ENCODE data around the gene INF2.

Gene INF2

GRCh38 chr14:104757681-104758392, 68.4 kb downstream of the INF2 start:
- H3K4me1 Mint-ChIP-seq, result peaks cover 28 to 46% of the 10 kb centered on the region in 2 donors
- H3K4me3 Mint-ChIP-seq, result no peak overlapping the region
- ATAC-seq (replicated peaks), result no peak
- no peak overlapping the region for H3K27ac Mint-ChIP-seq
- peaks cover 41 to 57% of the 10 kb centered on the region in 2 donors for H3K36me3 Mint-ChIP-seq
- DNase-seq, result no peak
- peaks cover 0 to 2% of the 10 kb centered on the region in 2 donors for H3K9me3 Mint-ChIP-seq
- no peaks in the 10 kb centered on the region for H3K27me3 Mint-ChIP-seq

GRCh38 chr14:104758981-104759969, 69.9 kb downstream of the INF2 start:
- peak overlapping the region; percentile 37 for H3K27ac Mint-ChIP-seq
- H3K36me3 Mint-ChIP-seq, result peaks cover 37 to 54% of the 10 kb centered on the region in 2 donors

GRCh38 chr14:104765517-104765916, 76.1 kb downstream of the INF2 start:
- no peaks in the 10 kb centered on the region for H3K27me3 Mint-ChIP-seq
- H3K4me3 Mint-ChIP-seq, result no peak overlapping the region
- DNase-seq, result no peak
- ATAC-seq (replicated peaks), result no peak
- peaks cover 10 to 17% of the 10 kb centered on the region in 2 donors for H3K4me1 Mint-ChIP-seq
- H3K36me3 Mint-ChIP-seq, result peaks cover 25 to 36% of the 10 kb centered on the region in 2 donors
- H3K9me3 Mint-ChIP-seq, result peaks cover 0 to 4% of the 10 kb centered on the region in 2 donors
- H3K27ac Mint-ChIP-seq, result no peak overlapping the region

More at GRCh38 chr14:104758981-104759969, 69.9 kb downstream of the INF2 start:
- Mint-ChIP-seq H3K4me3 (no peak overlapping the region), H3K27me3 (no peaks in the 10 kb centered on the region), H3K9me3 (peaks cover 0 to 2% of the 10 kb centered on the region in 2 donors), H3K4me1 (peaks cover 17 to 38% of the 10 kb centered on the region in 2 donors)
- ATAC-seq (replicated peaks), result no peak
- DNase-seq, result no peak

- Mint-ChIP-seq H3K4me1 (peaks cover 10 to 17% of the 10 kb centered on the region in 2 donors), H3K9me3 (peaks cover 4 to 7% of the 10 kb centered on the region in 2 donors), H3K27me3 (no peaks in the 10 kb centered on the region), H3K36me3 (peaks cover 26 to 36% of the 10 kb centered on the region in 2 donors), H3K4me3 (no peak overlapping the region), H3K27ac (no peak overlapping the region)
- DNase-seq (no peak), ATAC-seq (replicated peaks) (no peak)
Observed at GRCh38 chr14:104766256-104766862, 76.9 kb downstream of the INF2 start.

- DNase-seq, result no peak
- H3K27me3 Mint-ChIP-seq, result no peaks in the 10 kb centered on the region
- H3K4me3 Mint-ChIP-seq, result no peak overlapping the region
- H3K36me3 Mint-ChIP-seq, result peaks cover 29 to 37% of the 10 kb centered on the region in 2 donors
- no peak overlapping the region for H3K27ac Mint-ChIP-seq
- peaks cover 10 to 17% of the 10 kb centered on the region in 2 donors for H3K4me1 Mint-ChIP-seq
- peaks cover 4 to 7% of the 10 kb centered on the region in 2 donors for H3K9me3 Mint-ChIP-seq
- no peak for ATAC-seq (replicated peaks)
Observed at GRCh38 chr14:104766863-104767633, 77.6 kb downstream of the INF2 start.

GRCh38 chr14:104767634-104767918, 78.2 kb downstream of the INF2 start:
- Mint-ChIP-seq H3K4me1 (peaks cover 10 to 17% of the 10 kb centered on the region in 2 donors), H3K27ac (no peak overlapping the region), H3K4me3 (no peak overlapping the region), H3K27me3 (no peaks in the 10 kb centered on the region), H3K9me3 (peaks cover 4 to 5% of the 10 kb centered on the region in 2 donors), H3K36me3 (peaks cover 29 to 38% of the 10 kb centered on the region in 2 donors)
- no peak for ATAC-seq (replicated peaks)
- no peak for DNase-seq

GRCh38 chr14:104768437-104769323, 79.3 kb downstream of the INF2 start:
- Mint-ChIP-seq H3K27ac (no peak overlapping the region), H3K4me3 (no peak overlapping the region), H3K9me3 (peaks cover 4 to 5% of the 10 kb centered on the region in 2 donors), H3K27me3 (no peaks in the 10 kb centered on the region), H3K4me1 (peaks cover 10 to 17% of the 10 kb centered on the region in 2 donors), H3K36me3 (peaks cover 39 to 43% of the 10 kb centered on the region in 2 donors)
- peak; percentile 95 for ATAC-seq (replicated peaks)
- peak; percentile 78 for DNase-seq

- H3K27me3 Mint-ChIP-seq, result no peaks in the 10 kb centered on the region
- peaks cover 10 to 17% of the 10 kb centered on the region in 2 donors for H3K4me1 Mint-ChIP-seq
- DNase-seq (no peak), ATAC-seq (replicated peaks) (no peak)
- H3K27ac Mint-ChIP-seq, result peak overlapping the region; percentile 65
- peaks cover 4 to 5% of the 10 kb centered on the region in 2 donors for H3K9me3 Mint-ChIP-seq
- H3K36me3 Mint-ChIP-seq, result peaks cover 41 to 49% of the 10 kb centered on the region in 2 donors
- no peak overlapping the region for H3K4me3 Mint-ChIP-seq
Observed at GRCh38 chr14:104769324-104770071, 80.1 kb downstream of the INF2 start.

- DNase-seq, result no peak
- Mint-ChIP-seq H3K27me3 (no peaks in the 10 kb centered on the region), H3K9me3 (peaks cover 4 to 5% of the 10 kb centered on the region in 2 donors), H3K4me1 (peaks cover 10 to 17% of the 10 kb centered on the region in 2 donors), H3K27ac (peak overlapping the region; percentile 65), H3K4me3 (no peak overlapping the region), H3K36me3 (peaks cover 41 to 52% of the 10 kb centered on the region in 2 donors)
- no peak for ATAC-seq (replicated peaks)
Observed at GRCh38 chr14:104770072-104770579, 80.7 kb downstream of the INF2 start.

- Mint-ChIP-seq H3K27ac (peak overlapping the region; percentile 16), H3K27me3 (no peaks in the 10 kb centered on the region), H3K4me3 (no peak overlapping the region), H3K9me3 (peaks cover 3 to 4% of the 10 kb centered on the region in 2 donors), H3K36me3 (peaks cover 37 to 48% of the 10 kb centered on the region in 2 donors), H3K4me1 (peaks cover 10 to 17% of the 10 kb centered on the region in 2 donors)
- ATAC-seq (replicated peaks) (no peak), DNase-seq (no peak)
Observed at GRCh38 chr14:104770851-104771272, 81.4 kb downstream of the INF2 start.

- H3K36me3 Mint-ChIP-seq, result peaks cover 42 to 53% of the 10 kb centered on the region in 2 donors
- H3K27ac Mint-ChIP-seq, result peak overlapping the region; percentile 16
Observed at GRCh38 chr14:104771374-104771773, 82.0 kb downstream of the INF2 start.

More at GRCh38 chr14:104771374-104771773, 82.0 kb downstream of the INF2 start:
- ATAC-seq (replicated peaks), result no peak
- Mint-ChIP-seq H3K4me1 (peaks cover 10 to 17% of the 10 kb centered on the region in 2 donors), H3K4me3 (no peak overlapping the region), H3K27me3 (no peaks in the 10 kb centered on the region), H3K9me3 (peaks cover 3 to 4% of the 10 kb centered on the region in 2 donors)
- DNase-seq, result no peak

All from stimulated activated naive B cell treated with anti-CD40 and anti-IgM and Interleukin-4, amounts not matched to agents 10 μg/mL and 1 μg/mL and 100 μg/mL, for 72 hours (primary cell).